ENCODE measurements around the gene MSN. TPM values are rescaled to one million over a fixed set of nuclear protein-coding genes. Genes with fewer than 3 reads are reported as not detected.

MSN gene
- total RNA-seq, 4 donors from 2014 or later = 40.0 to 73.8 (median 60.4) TPM

- DNase-seq = peak; percentile 66
- no peak overlapping the region for H3K4me3 ChIP-seq
- peak overlapping the region; percentile 56 to 74 (median 64) for H3K27ac ChIP-seq
- H3K9me3 ChIP-seq = no peaks in the 10 kb centered on the region
- H3K27me3 ChIP-seq = no peaks in the 10 kb centered on the region
- intact Hi-C loops (cut with DNase I; ENCODE audit: low total_unique reads) = no loop called here
- no peaks in the 10 kb centered on the region for H3K36me3 ChIP-seq
- peaks cover 0 to 36% (median 5%) of the 10 kb centered on the region in 4 donors for H3K4me1 ChIP-seq
- peak in 1 of 3 donors; percentile 32 for TF ChIP-seq POLR2AphosphoS5 (IDR thresholded peaks at IDR 0.05)
- TF ChIP-seq EP300 (IDR thresholded peaks at IDR 0.05; ENCODE audit: low read depth) = no peak
- WGBS, 2 donors (ENCODE audit: low coverage in 1 of 2) = 50 to 58% methylated on average over 1 to 6 of the region's 6 CpGs
- in situ Hi-C loops (cut with MboI; ENCODE audit: low pct_ligation_motif_present in 1 of 4, low pct_unique_long_range_greater_than_20kb in 1 of 4, low sequenced_read_pairs in 3 of 4) = no loop called here
These were observed 30.7 kb downstream of the MSN start for GRCh38 chrX:65697915-65698796.

- peaks cover 7 to 42% (median 13%) of the 10 kb centered on the region in 4 donors for H3K4me1 ChIP-seq
- no peak overlapping the region for H3K4me3 ChIP-seq
- intact Hi-C loops (cut with DNase I; ENCODE audit: low total_unique reads) (loop anchor here (10.0 kb wide), 1 partner anchor 108 kb away; no protein-coding TSS in a partner anchor), in situ Hi-C loops (cut with MboI; ENCODE audit: low pct_ligation_motif_present in 1 of 4, low pct_unique_long_range_greater_than_20kb in 1 of 4, low sequenced_read_pairs in 3 of 4) (loop anchor here in 1 of 4 donors (25.0 kb wide), 1 partner anchor 116 kb away; no protein-coding TSS in a partner anchor)
- peak overlapping the region; percentile 61 to 78 (median 72) for H3K27ac ChIP-seq
- H3K27me3 ChIP-seq = no peaks in the 10 kb centered on the region
- TF ChIP-seq EP300 (IDR thresholded peaks at IDR 0.05; ENCODE audit: low read depth) (no peak), POLR2A (IDR thresholded peaks at IDR 0.05) (no peak), CTCF (IDR thresholded peaks at IDR 0.05) (no peak), POLR2AphosphoS5 (IDR thresholded peaks at IDR 0.05) (no peak)
- WGBS, 2 donors (ENCODE audit: low coverage in 1 of 2) = 10 to 51% methylated on average over 2 of the region's 2 CpGs
- H3K36me3 ChIP-seq = no peaks in the 10 kb centered on the region
- no peaks in the 10 kb centered on the region for H3K9me3 ChIP-seq
- DNase-seq = no peak
These were observed 35.5 kb downstream of the MSN start for GRCh38 chrX:65702956-65703355.

- in situ Hi-C loops (cut with MboI; ENCODE audit: low pct_ligation_motif_present in 1 of 4, low pct_unique_long_range_greater_than_20kb in 1 of 4, low sequenced_read_pairs in 3 of 4) = loop anchor here in 1 of 4 donors (25.0 kb wide), 1 partner anchor 118 kb away; no protein-coding TSS in a partner anchor
- Histone ChIP-seq H3K4me1 (peaks cover 7 to 32% (median 13%) of the 10 kb centered on the region in 4 donors), H3K36me3 (no peaks in the 10 kb centered on the region), H3K9me3 (no peaks in the 10 kb centered on the region), H3K27ac (peak overlapping the region; percentile 50 to 78 (median 72)), H3K27me3 (no peaks in the 10 kb centered on the region), H3K4me3 (no peak overlapping the region)
- DNase-seq = no peak
- WGBS, 2 donors (ENCODE audit: low coverage in 1 of 2) = 61% methylated on average over 5 of the region's 5 CpGs; no CpG with 5 or more reads in 1 of the 2 donors
- intact Hi-C loops (cut with DNase I; ENCODE audit: low total_unique reads) = loop anchor here (10.0 kb wide), 1 partner anchor 111 kb away; no protein-coding TSS in a partner anchor
- TF ChIP-seq POLR2AphosphoS5 (IDR thresholded peaks at IDR 0.05) (no peak), EP300 (IDR thresholded peaks at IDR 0.05; ENCODE audit: low read depth) (no peak), CTCF (IDR thresholded peaks at IDR 0.05) (no peak), POLR2A (IDR thresholded peaks at IDR 0.05) (no peak)
These were observed 38.0 kb downstream of the MSN start for GRCh38 chrX:65705439-65705838.

- DNase-seq = no peak
- WGBS, 2 donors (ENCODE audit: low coverage in 1 of 2) = 50 to 53% methylated on average over 2 to 5 of the region's 5 CpGs
- peak overlapping the region; percentile 50 to 78 (median 72) for H3K27ac ChIP-seq
- no peaks in the 10 kb centered on the region for H3K27me3 ChIP-seq
- no peaks in the 10 kb centered on the region for H3K9me3 ChIP-seq
- H3K36me3 ChIP-seq = no peaks in the 10 kb centered on the region
- TF ChIP-seq EP300 (IDR thresholded peaks at IDR 0.05; ENCODE audit: low read depth) (no peak), CTCF (IDR thresholded peaks at IDR 0.05) (no peak), POLR2A (IDR thresholded peaks at IDR 0.05) (no peak), POLR2AphosphoS5 (IDR thresholded peaks at IDR 0.05) (no peak)
- H3K4me1 ChIP-seq = peaks cover 7 to 28% (median 13%) of the 10 kb centered on the region in 4 donors
- intact Hi-C loops (cut with DNase I; ENCODE audit: low total_unique reads) (loop anchor here (10.0 kb wide), 1 partner anchor 111 kb away; no protein-coding TSS in a partner anchor), in situ Hi-C loops (cut with MboI; ENCODE audit: low pct_ligation_motif_present in 1 of 4, low pct_unique_long_range_greater_than_20kb in 1 of 4, low sequenced_read_pairs in 3 of 4) (loop anchor here in 1 of 4 donors (25.0 kb wide), 1 partner anchor 119 kb away; no protein-coding TSS in a partner anchor)
- H3K4me3 ChIP-seq = no peak overlapping the region
These were observed 38.8 kb downstream of the MSN start for GRCh38 chrX:65706041-65706828.

Data from transverse colon (tissue), 4 donors.